Measurements from ENCODE around the gene WDR27.
"Not testable (repeated sequence)": the region's sequence is repeated elsewhere in the genome, so short reads cannot be mapped to it uniquely, and the experiment has no call there.

The WDR27 gene

GRCh38 chr6:169604076-169604475 lies 97.8 kb downstream of the WDR27 start:
- H4K5ac ChIP-seq (ENCODE audit: low read length), result no peak overlapping the region
- WGBS (ENCODE audit: extremely low coverage, insufficient coverage, low lambda C conversion rate), result no CpG with 5 or more reads among the region's 1 CpG
- H3K27ac ChIP-seq (ENCODE audit: low read depth, low read length), result no peak overlapping the region

DNA sequence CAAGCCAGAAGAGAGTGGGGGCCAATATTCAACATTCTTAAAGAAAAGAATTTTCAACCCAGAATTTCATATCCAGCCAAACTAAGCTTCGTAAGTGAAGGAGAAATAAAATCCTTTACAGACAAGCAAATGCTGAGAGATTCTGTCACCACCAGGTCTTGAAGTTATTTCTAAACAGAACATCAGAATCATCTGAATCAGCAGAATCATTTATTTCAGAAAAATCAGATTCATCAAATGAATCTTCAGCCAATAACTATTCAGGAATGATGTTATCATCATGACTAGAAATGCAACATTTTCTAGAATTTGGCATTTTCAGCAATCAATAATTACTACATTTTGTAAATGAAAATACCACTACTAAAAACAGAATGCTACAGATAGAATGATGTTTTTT lies 100.7 kb downstream of the WDR27 start:
- no CpG with 5 or more reads among the region's 1 CpG for WGBS (ENCODE audit: extremely low coverage, insufficient coverage, low lambda C conversion rate)
- not testable (repeated sequence) for H3K18ac ChIP-seq (ENCODE audit: low read length); DNase-seq; H2BK120ac ChIP-seq (ENCODE audit: low read depth, low read length); H3K4me1 ChIP-seq (ENCODE audit: control insufficient read depth, low read depth, low read length); H4K5ac ChIP-seq (ENCODE audit: low read length); H3K27ac ChIP-seq (ENCODE audit: low read depth, low read length); H3K56ac ChIP-seq (ENCODE audit: low read length); H3K79me1 ChIP-seq (ENCODE audit: low read length); H3K9ac ChIP-seq (ENCODE audit: low read length); H3K79me2 ChIP-seq (ENCODE audit: control insufficient read depth, insufficient read depth, low read length); H2AK5ac ChIP-seq (ENCODE audit: low read length); H3K4me2 ChIP-seq (ENCODE audit: low read length); H4K8ac ChIP-seq (ENCODE audit: low read depth, low read length); H3K4ac ChIP-seq (ENCODE audit: low read depth, low read length); H3K27me3 ChIP-seq (ENCODE audit: insufficient read depth, low read length, poor library complexity); H3K36me3 ChIP-seq (ENCODE audit: control insufficient read depth, insufficient read depth, low read length); H3K23ac ChIP-seq (ENCODE audit: low read length); H2BK5ac ChIP-seq (ENCODE audit: low read length); H3K4me3 ChIP-seq (ENCODE audit: low read length); H2BK15ac ChIP-seq (replicated peaks; ENCODE audit: low read depth)

More at GRCh38 chr6:169604076-169604475, 97.8 kb downstream of the WDR27 start:
- Histone ChIP-seq H3K36me3 (ENCODE audit: control insufficient read depth, insufficient read depth, low read length) (peaks cover 3% of the 10 kb centered on the region), H2AK5ac (ENCODE audit: low read length) (no peak overlapping the region), H3K4me2 (ENCODE audit: low read length) (no peak overlapping the region), H2BK5ac (ENCODE audit: low read length) (no peak overlapping the region), H3K4me3 (ENCODE audit: low read length) (no peak overlapping the region), H2BK120ac (ENCODE audit: low read depth, low read length) (no peak overlapping the region), H3K56ac (ENCODE audit: low read length) (no peak overlapping the region), H3K27me3 (ENCODE audit: insufficient read depth, low read length, poor library complexity) (no peaks in the 10 kb centered on the region), H3K4me1 (ENCODE audit: control insufficient read depth, low read depth, low read length) (no peaks in the 10 kb centered on the region), H3K79me2 (ENCODE audit: control insufficient read depth, insufficient read depth, low read length) (no peaks in the 10 kb centered on the region), H3K18ac (ENCODE audit: low read length) (no peak overlapping the region), H3K4ac (ENCODE audit: low read depth, low read length) (no peak overlapping the region), H3K23ac (ENCODE audit: low read length) (no peak overlapping the region), H4K8ac (ENCODE audit: low read depth, low read length) (no peak overlapping the region), H2BK15ac (replicated peaks; ENCODE audit: low read depth) (no peak overlapping the region), H3K79me1 (ENCODE audit: low read length) (no peaks in the 10 kb centered on the region), H3K9ac (ENCODE audit: low read length) (no peak overlapping the region)
- no peak for DNase-seq

DNA sequence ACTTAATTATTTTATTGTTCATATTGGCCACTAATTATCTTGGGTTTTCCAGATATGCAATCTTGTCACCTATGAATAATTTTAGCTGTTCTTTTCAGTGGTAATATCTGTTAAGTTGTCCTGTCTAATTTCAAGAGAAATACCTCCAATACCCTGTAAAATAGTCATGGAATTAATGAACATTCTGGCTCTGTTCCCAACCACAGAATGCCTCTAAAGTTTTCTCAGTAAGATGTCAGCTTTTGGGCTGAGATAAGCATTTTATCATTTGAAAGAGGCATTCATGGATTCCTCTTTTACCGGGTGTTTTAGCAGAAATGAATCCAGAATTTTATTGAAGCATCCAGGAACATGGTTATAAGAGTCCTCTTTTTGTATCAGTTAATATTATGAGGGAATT lies 109.3 kb downstream of the WDR27 start:
- WGBS (ENCODE audit: extremely low coverage, insufficient coverage, low lambda C conversion rate), result no CpG with 5 or more reads among the region's 1 CpG

DNA sequence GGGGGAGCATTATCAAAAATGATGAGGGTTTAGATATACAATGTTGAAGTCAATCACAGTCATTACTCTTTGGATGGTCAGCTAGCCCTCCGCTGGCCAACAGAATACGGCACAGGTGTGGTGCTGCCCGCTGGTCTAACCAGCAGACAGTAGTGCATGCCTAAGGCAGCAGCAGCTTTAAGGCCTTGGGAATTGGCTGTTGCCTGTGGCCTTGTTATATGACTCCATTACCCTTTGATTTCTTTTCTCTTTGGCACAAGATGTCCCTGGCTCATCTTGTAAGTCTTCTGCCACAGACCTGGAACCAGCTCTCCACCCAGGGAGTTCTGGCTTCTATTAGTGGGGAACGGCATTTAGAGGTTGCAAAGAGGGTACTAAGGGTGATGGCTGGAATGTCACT lies 110.2 kb downstream of the WDR27 start:
- H3K4ac ChIP-seq (ENCODE audit: low read depth, low read length), result no peak overlapping the region
- no peak overlapping the region for H3K27ac ChIP-seq (ENCODE audit: low read depth, low read length)
- no peaks in the 10 kb centered on the region for H3K79me2 ChIP-seq (ENCODE audit: control insufficient read depth, insufficient read depth, low read length)
- no peak overlapping the region for H3K56ac ChIP-seq (ENCODE audit: low read length)
- H2BK5ac ChIP-seq (ENCODE audit: low read length), result no peak overlapping the region
- H3K79me1 ChIP-seq (ENCODE audit: low read length), result no peaks in the 10 kb centered on the region
- no peak overlapping the region for H3K18ac ChIP-seq (ENCODE audit: low read length)
- no CpG with 5 or more reads among the region's 4 CpGs for WGBS (ENCODE audit: extremely low coverage, insufficient coverage, low lambda C conversion rate)
- DNase-seq, result no peak
- no peak overlapping the region for H3K4me3 ChIP-seq (ENCODE audit: low read length)
- H4K8ac ChIP-seq (ENCODE audit: low read depth, low read length), result no peak overlapping the region
- H3K9ac ChIP-seq (ENCODE audit: low read length), result no peak overlapping the region
- no peak overlapping the region for H3K23ac ChIP-seq (ENCODE audit: low read length)
- H2BK15ac ChIP-seq (replicated peaks; ENCODE audit: low read depth), result no peak overlapping the region
- no peak overlapping the region for H2AK5ac ChIP-seq (ENCODE audit: low read length)
- no peaks in the 10 kb centered on the region for H3K36me3 ChIP-seq (ENCODE audit: control insufficient read depth, insufficient read depth, low read length)
- H4K5ac ChIP-seq (ENCODE audit: low read length), result no peak overlapping the region
- H3K4me1 ChIP-seq (ENCODE audit: control insufficient read depth, low read depth, low read length), result no peaks in the 10 kb centered on the region
- no peaks in the 10 kb centered on the region for H3K27me3 ChIP-seq (ENCODE audit: insufficient read depth, low read length, poor library complexity)
- no peak overlapping the region for H2BK120ac ChIP-seq (ENCODE audit: low read depth, low read length)
- H3K4me2 ChIP-seq (ENCODE audit: low read length), result no peak overlapping the region

More for the DNA sequence above, 109.3 kb downstream of the WDR27 start:
- Histone ChIP-seq H2BK120ac (ENCODE audit: low read depth, low read length) (no peak overlapping the region), H3K4me1 (ENCODE audit: control insufficient read depth, low read depth, low read length) (no peaks in the 10 kb centered on the region), H3K56ac (ENCODE audit: low read length) (no peak overlapping the region), H3K18ac (ENCODE audit: low read length) (no peak overlapping the region), H4K5ac (ENCODE audit: low read length) (no peak overlapping the region), H2BK15ac (replicated peaks; ENCODE audit: low read depth) (no peak overlapping the region), H3K79me1 (ENCODE audit: low read length) (no peaks in the 10 kb centered on the region), H3K4ac (ENCODE audit: low read depth, low read length) (no peak overlapping the region), H3K79me2 (ENCODE audit: control insufficient read depth, insufficient read depth, low read length) (no peaks in the 10 kb centered on the region), H2AK5ac (ENCODE audit: low read length) (no peak overlapping the region), H3K23ac (ENCODE audit: low read length) (no peak overlapping the region), H4K8ac (ENCODE audit: low read depth, low read length) (no peak overlapping the region), H3K36me3 (ENCODE audit: control insufficient read depth, insufficient read depth, low read length) (no peaks in the 10 kb centered on the region), H3K27me3 (ENCODE audit: insufficient read depth, low read length, poor library complexity) (no peaks in the 10 kb centered on the region), H3K4me3 (ENCODE audit: low read length) (no peak overlapping the region), H2BK5ac (ENCODE audit: low read length) (no peak overlapping the region), H3K27ac (ENCODE audit: low read depth, low read length) (no peak overlapping the region), H3K9ac (ENCODE audit: low read length) (no peak overlapping the region), H3K4me2 (ENCODE audit: low read length) (no peak overlapping the region)
- DNase-seq, result no peak

GRCh38 chr6:169590376-169590939 lies 111.4 kb downstream of the WDR27 start:
- H3K27ac ChIP-seq (ENCODE audit: low read depth, low read length), result no peak overlapping the region
- no peak overlapping the region for H2AK5ac ChIP-seq (ENCODE audit: low read length)
- no peak overlapping the region for H4K5ac ChIP-seq (ENCODE audit: low read length)
- no peaks in the 10 kb centered on the region for H3K27me3 ChIP-seq (ENCODE audit: insufficient read depth, low read length, poor library complexity)
- H3K4me2 ChIP-seq (ENCODE audit: low read length), result no peak overlapping the region
- H4K8ac ChIP-seq (ENCODE audit: low read depth, low read length), result no peak overlapping the region
- no peak overlapping the region for H2BK15ac ChIP-seq (replicated peaks; ENCODE audit: low read depth)
- H3K4ac ChIP-seq (ENCODE audit: low read depth, low read length), result no peak overlapping the region
- H2BK120ac ChIP-seq (ENCODE audit: low read depth, low read length), result no peak overlapping the region
- no peaks in the 10 kb centered on the region for H3K4me1 ChIP-seq (ENCODE audit: control insufficient read depth, low read depth, low read length)
- no peak overlapping the region for H3K4me3 ChIP-seq (ENCODE audit: low read length)
- H3K56ac ChIP-seq (ENCODE audit: low read length), result no peak overlapping the region
- H3K9ac ChIP-seq (ENCODE audit: low read length), result no peak overlapping the region
- no peak overlapping the region for H3K18ac ChIP-seq (ENCODE audit: low read length)
- H3K36me3 ChIP-seq (ENCODE audit: control insufficient read depth, insufficient read depth, low read length), result no peaks in the 10 kb centered on the region
- no peak overlapping the region for H2BK5ac ChIP-seq (ENCODE audit: low read length)
- no CpG with 5 or more reads among the region's 10 CpGs for WGBS (ENCODE audit: extremely low coverage, insufficient coverage, low lambda C conversion rate)
- no peak for DNase-seq
- no peaks in the 10 kb centered on the region for H3K79me1 ChIP-seq (ENCODE audit: low read length)
- no peaks in the 10 kb centered on the region for H3K79me2 ChIP-seq (ENCODE audit: control insufficient read depth, insufficient read depth, low read length)
- no peak overlapping the region for H3K23ac ChIP-seq (ENCODE audit: low read length)

GRCh38 chr6:169589699-169590257 lies 112.1 kb downstream of the WDR27 start:
- Histone ChIP-seq H4K8ac (ENCODE audit: low read depth, low read length) (no peak overlapping the region), H3K27ac (ENCODE audit: low read depth, low read length) (no peak overlapping the region), H3K4ac (ENCODE audit: low read depth, low read length) (no peak overlapping the region), H3K4me2 (ENCODE audit: low read length) (no peak overlapping the region), H3K18ac (ENCODE audit: low read length) (no peak overlapping the region), H2AK5ac (ENCODE audit: low read length) (no peak overlapping the region), H3K4me3 (ENCODE audit: low read length) (no peak overlapping the region), H2BK120ac (ENCODE audit: low read depth, low read length) (no peak overlapping the region), H3K9ac (ENCODE audit: low read length) (no peak overlapping the region), H3K23ac (ENCODE audit: low read length) (no peak overlapping the region), H3K27me3 (ENCODE audit: insufficient read depth, low read length, poor library complexity) (no peaks in the 10 kb centered on the region), H2BK5ac (ENCODE audit: low read length) (no peak overlapping the region), H3K36me3 (ENCODE audit: control insufficient read depth, insufficient read depth, low read length) (no peaks in the 10 kb centered on the region), H3K79me1 (ENCODE audit: low read length) (no peaks in the 10 kb centered on the region), H2BK15ac (replicated peaks; ENCODE audit: low read depth) (no peak overlapping the region), H3K79me2 (ENCODE audit: control insufficient read depth, insufficient read depth, low read length) (no peaks in the 10 kb centered on the region), H3K4me1 (ENCODE audit: control insufficient read depth, low read depth, low read length) (no peaks in the 10 kb centered on the region), H4K5ac (ENCODE audit: low read length) (no peak overlapping the region), H3K56ac (ENCODE audit: low read length) (no peak overlapping the region)
- WGBS (ENCODE audit: extremely low coverage, insufficient coverage, low lambda C conversion rate), result no CpG with 5 or more reads among the region's 6 CpGs
- no peak for DNase-seq
